ENCODE measurements around the gene EOLA1. TPM values are rescaled to one million over a fixed set of nuclear protein-coding genes. Genes with fewer than 3 reads are reported as not detected.

EOLA1 gene
- total RNA-seq, 4 donors from 2014 or later = 3.9 to 13.4 (median 11.5) TPM

- intact Hi-C loops (cut with DNase I; ENCODE audit: low total_unique reads) = no loop called here
- H3K4me3 ChIP-seq (ENCODE audit: low read depth, poor library complexity, severe bottlenecking) = no peak overlapping the region
- 79 to 92% methylated on average over 4 of the region's 4 CpGs for WGBS, 2 donors
- TF ChIP-seq POLR2A (IDR thresholded peaks at IDR 0.05) (no peak), CTCF (IDR thresholded peaks at IDR 0.05) (no peak)
- DNase-seq (ENCODE audit: low spot score in 2 of 2) = peak in 1 of 2 donors; percentile 59
Measured at GRCh38 chrX:149563359-149563758, 22.5 kb downstream of the EOLA1 start.

DNA sequence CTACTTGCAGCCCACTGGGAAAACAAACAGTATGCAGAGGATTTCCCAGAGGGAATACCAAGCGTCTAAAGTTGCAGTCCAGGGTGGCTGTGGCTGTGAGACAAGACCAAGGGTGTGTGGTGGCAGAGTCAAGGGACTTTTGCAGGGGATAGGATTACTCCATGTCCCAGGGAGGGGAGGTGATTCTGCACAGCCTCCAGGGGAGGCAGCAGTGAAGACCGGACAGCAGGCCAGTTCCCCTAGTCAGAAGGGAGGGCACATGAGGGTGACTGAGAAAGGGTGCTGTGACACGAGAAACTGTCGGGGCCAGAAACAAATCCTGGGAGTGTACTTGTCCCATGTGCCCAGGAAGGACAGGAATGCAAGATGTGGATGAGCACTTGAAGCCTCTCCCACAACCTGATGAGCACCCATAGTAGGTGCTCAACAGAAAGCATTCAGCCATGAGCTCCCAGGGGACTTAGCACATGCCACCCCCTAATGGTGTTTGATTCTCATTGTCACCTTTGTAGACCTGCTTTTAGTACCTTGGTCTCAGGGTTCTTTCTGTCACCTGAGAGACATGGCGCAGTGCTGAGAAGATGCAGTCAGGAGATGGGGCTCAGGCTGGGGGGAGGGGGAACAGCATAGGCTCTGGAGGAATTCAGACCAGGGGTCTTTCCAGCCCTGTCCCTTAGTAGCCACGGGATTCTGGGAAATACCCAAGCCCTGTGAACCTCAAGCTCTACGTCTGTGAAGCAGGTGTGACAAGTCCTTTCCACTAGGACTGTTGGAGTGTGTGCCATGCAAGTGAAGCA lies 27.0 kb downstream of the EOLA1 start:
- no peak for TF ChIP-seq POLR2A (IDR thresholded peaks at IDR 0.05)
- no peak for TF ChIP-seq CTCF (IDR thresholded peaks at IDR 0.05)
- H3K4me3 ChIP-seq (ENCODE audit: low read depth, poor library complexity, severe bottlenecking) = no peak overlapping the region
- intact Hi-C loops (cut with DNase I; ENCODE audit: low total_unique reads) = no loop called here
- DNase-seq (ENCODE audit: low spot score in 2 of 2) = peak in 1 of 2 donors; percentile 46
- 77 to 84% methylated on average over 7 of the region's 7 CpGs for WGBS, 2 donors

DNA sequence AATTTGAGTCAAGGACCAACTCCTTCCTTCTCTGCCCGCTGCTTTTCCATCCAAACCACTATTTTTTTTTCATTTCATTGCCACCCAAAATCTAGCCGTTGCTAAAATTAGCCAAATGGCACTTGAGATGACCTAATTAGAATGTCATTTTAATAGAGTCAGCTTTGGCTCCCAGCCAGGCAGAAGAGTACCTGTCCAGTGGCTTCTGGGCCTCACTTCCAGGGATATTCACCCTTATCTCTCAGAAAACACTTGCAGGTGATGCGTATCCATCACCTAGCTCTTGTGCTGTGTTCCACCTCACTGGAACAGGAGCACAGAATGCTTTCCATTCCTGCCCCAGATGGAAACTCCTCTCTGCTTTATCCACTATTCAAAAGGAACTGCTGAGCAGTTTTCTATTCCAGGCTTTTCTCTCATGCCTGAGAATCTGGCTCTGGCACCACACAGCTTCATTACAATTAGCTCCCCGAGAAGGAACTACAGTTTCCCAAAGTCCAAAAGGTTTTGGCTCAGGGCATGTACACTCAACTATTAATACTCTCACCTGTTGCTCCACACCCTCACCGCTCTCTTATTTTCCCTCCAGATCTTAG lies 28.0 kb downstream of the EOLA1 start:
- intact Hi-C loops (cut with DNase I; ENCODE audit: low total_unique reads) = no loop called here
- WGBS, 2 donors = 71 to 85% methylated on average over 5 of the region's 5 CpGs
- no peak overlapping the region for H3K4me3 ChIP-seq (ENCODE audit: low read depth, poor library complexity, severe bottlenecking)
- TF ChIP-seq CTCF (IDR thresholded peaks at IDR 0.05) = no peak
- no peak for TF ChIP-seq POLR2A (IDR thresholded peaks at IDR 0.05)
- DNase-seq (ENCODE audit: low spot score in 2 of 2) = peak in 1 of 2 donors; percentile 29

GRCh38 chrX:149569770-149570169 lies 29.0 kb downstream of the EOLA1 start:
- H3K4me3 ChIP-seq (ENCODE audit: low read depth, poor library complexity, severe bottlenecking) = no peak overlapping the region
- intact Hi-C loops (cut with DNase I; ENCODE audit: low total_unique reads) = no loop called here
- 51 to 84% methylated on average over 2 of the region's 2 CpGs for WGBS, 2 donors
- no peak for DNase-seq (ENCODE audit: low spot score in 2 of 2)
- TF ChIP-seq POLR2A (IDR thresholded peaks at IDR 0.05) (no peak), CTCF (IDR thresholded peaks at IDR 0.05) (no peak)

DNA sequence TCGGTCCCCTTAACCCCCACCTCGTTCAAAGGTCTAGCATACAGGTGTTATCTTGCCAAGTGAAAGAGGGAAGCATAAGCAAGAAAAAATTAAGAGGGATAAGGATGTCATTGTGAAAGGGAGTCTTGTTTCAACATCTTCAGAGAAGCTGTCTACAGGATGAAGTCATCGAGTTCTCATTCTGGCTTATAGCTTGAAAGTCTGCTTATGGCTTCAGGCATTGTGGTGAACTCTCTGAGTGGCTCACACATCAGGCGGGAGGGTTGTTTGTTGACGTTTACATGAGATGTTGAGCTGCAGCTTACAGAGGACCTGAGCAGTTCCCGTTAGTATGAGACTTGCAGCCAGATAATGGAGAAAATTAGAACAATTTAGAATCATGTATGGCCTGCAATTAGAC lies 29.9 kb downstream of the EOLA1 start:
- no peak overlapping the region for H3K4me3 ChIP-seq (ENCODE audit: low read depth, poor library complexity, severe bottlenecking)
- TF ChIP-seq POLR2A (IDR thresholded peaks at IDR 0.05) (no peak), CTCF (IDR thresholded peaks at IDR 0.05) (no peak)
- peak in 1 of 2 donors; percentile 28 for DNase-seq (ENCODE audit: low spot score in 2 of 2)
- intact Hi-C loops (cut with DNase I; ENCODE audit: low total_unique reads) = no loop called here
- WGBS, 2 donors = 33 to 39% methylated on average over 6 of the region's 6 CpGs
